Muscle of back (tissue), 11 donors: ENCODE results near the gene PEX3. TPM values are rescaled to one million over a fixed set of nuclear protein-coding genes. Genes with fewer than 3 reads are reported as not detected.
A peak's percentile ranks its signal among the peaks of the same experiment; 100 is the strongest.
"Not testable (repeated sequence)": the region's sequence is repeated elsewhere in the genome, so short reads cannot be mapped to it uniquely, and the experiment has no call there.

ENCODE experiments used
- DNase-seq, 3 donors: peaks; one replicate each; pipeline versions ENCODE4 v3.0.0 to v3.0.0-alpha.2; 2013
- polyA plus RNA-seq, 10 donors: library from polyadenylated mRNA; unstranded; fragments of 120-200 nt; gene quantifications; one replicate each; pipeline ENCODE4 v1.2.1, GENCODE V29; 2013; ENCODE audit not compliant: insufficient read length in 10 of 10

PEX3 gene
- polyA plus RNA-seq, 10 donors, result 14.1 to 21.1 (median 17.3) TPM

- no peak for DNase-seq
These were observed 8.7 kb upstream of the PEX3 start for GRCh38 chr6:143441680-143442545.

- no peak for DNase-seq
These were observed 7.5 kb upstream of the PEX3 start for GRCh38 chr6:143443096-143443495.

- DNase-seq, result not testable (repeated sequence)
These were observed 2.7 kb upstream of the PEX3 start for GRCh38 chr6:143447865-143448264.

- no peak for DNase-seq
These were observed 1.4 kb upstream of the PEX3 start for GRCh38 chr6:143449082-143449713.

GRCh38 chr6:143449714-143450452 is 722 bp upstream of the PEX3 start:
- peak; percentile 10 to 79 (median 38) for DNase-seq

GRCh38 chr6:143451531-143451930 is 926 bp downstream of the PEX3 start:
- no peak for DNase-seq

GRCh38 chr6:143457563-143458359 is 7.2 kb downstream of the PEX3 start:
- DNase-seq, result no peak

- DNase-seq, result no peak
These were observed 14.9 kb downstream of the PEX3 start for GRCh38 chr6:143465546-143465945.

- no peak for DNase-seq
These were observed 17.4 kb downstream of the PEX3 start for GRCh38 chr6:143468026-143468425.

- DNase-seq, result not testable (repeated sequence)
These were observed 18.2 kb downstream of the PEX3 start for GRCh38 chr6:143468823-143469222.

- no peak for DNase-seq
These were observed 21.2 kb downstream of the PEX3 start for GRCh38 chr6:143471822-143472221.

- no peak for DNase-seq
These were observed 25.9 kb downstream of the PEX3 start for GRCh38 chr6:143476545-143476944.

- no peak for DNase-seq
These were observed 28.0 kb downstream of the PEX3 start for GRCh38 chr6:143478479-143479062.

- DNase-seq, result no peak
These were observed 32.0 kb downstream of the PEX3 start for GRCh38 chr6:143482593-143482992.

- DNase-seq, result no peak
These were observed 35.4 kb downstream of the PEX3 start for GRCh38 chr6:143485967-143486366.

GRCh38 chr6:143486752-143487151 is 36.1 kb downstream of the PEX3 start:
- no peak for DNase-seq

- no peak for DNase-seq
These were observed 39.6 kb downstream of the PEX3 start for GRCh38 chr6:143490244-143490643.

GRCh38 chr6:143490775-143491174 is 40.2 kb downstream of the PEX3 start:
- no peak for DNase-seq

GRCh38 chr6:143496974-143497373 is 46.4 kb downstream of the PEX3 start:
- no peak for DNase-seq

- DNase-seq, result no peak
These were observed 47.8 kb downstream of the PEX3 start for GRCh38 chr6:143498428-143498827.

GRCh38 chr6:143501851-143502250 is 51.2 kb downstream of the PEX3 start:
- no peak for DNase-seq
